RWPE2 (cell line): Measurements from ENCODE around the gene FSTL5.
A peak's percentile ranks its signal among the peaks of the same experiment; 100 is the strongest.

ENCODE experiments used
- ATAC-seq: fragments of 200-7000 bp; cut with Tn5 transposase; 3 replicates; pipeline ENCODE4 v1.9.1; 2021; ENCODE audit warnings: low read depth
- DNase-seq: peaks from one replicate; pipeline ENCODE4 v3.0.0-alpha.2; 2020; ENCODE audit warnings: low spot score
- H3K27ac ChIP-seq: fragments of 450-650 bp; 2 replicates; pipeline ENCODE4 v1.5.1; 2017; ENCODE audit warnings: mild to moderate bottlenecking; ENCODE audit not compliant: poor library complexity, severe bottlenecking
- H3K27me3 ChIP-seq: fragments of 250-450 bp; sonication (Bioruptor Pico); 2 replicates; pipeline ENCODE4 v1.5.1; 2021; ENCODE audit warnings: mild to moderate bottlenecking, moderate library complexity; ENCODE audit not compliant: insufficient read depth, poor library complexity, severe bottlenecking
- H3K36me3 ChIP-seq: fragments of 250-450 bp; sonication (Bioruptor Pico); 2 replicates; pipeline ENCODE4 v1.5.1; 2020; ENCODE audit warnings: low read depth, mild to moderate bottlenecking, moderate library complexity
- H3K4me1 ChIP-seq: fragments of 250-450 bp; sonication (Bioruptor Pico); 2 replicates; pipeline ENCODE4 v1.5.1; 2021; ENCODE audit warnings: mild to moderate bottlenecking, moderate library complexity; ENCODE audit not compliant: insufficient read depth, poor library complexity, severe bottlenecking
- H3K4me3 ChIP-seq: fragments of 250-450 bp; sonication (Bioruptor Pico); 2 replicates; pipeline ENCODE4 v1.5.1; 2021; ENCODE audit warnings: mild to moderate bottlenecking, moderate library complexity; ENCODE audit not compliant: severe bottlenecking
- H3K9me3 ChIP-seq: fragments of 250-450 bp; sonication (Bioruptor Pico); 2 replicates; pipeline ENCODE4 v1.5.1; 2021; ENCODE audit warnings: mild to moderate bottlenecking, moderate library complexity; ENCODE audit not compliant: severe bottlenecking
- CTCF ChIP-seq: fragments of 450-650 bp; IDR thresholded peaks from one replicate; pipeline ENCODE4 v1.5.1; 2017; ENCODE audit warnings: mild to moderate bottlenecking, moderate library complexity; ENCODE audit not compliant: poor library complexity, severe bottlenecking

The FSTL5 gene

GRCh38 chr4:161907590-161907955 is 256.2 kb downstream of the FSTL5 start:
- Histone ChIP-seq H3K27me3 (no peaks in the 10 kb centered on the region), H3K4me3 (no peak overlapping the region), H3K9me3 (no peaks in the 10 kb centered on the region), H3K4me1 (no peaks in the 10 kb centered on the region), H3K36me3 (no peaks in the 10 kb centered on the region), H3K27ac (no peak overlapping the region)
- DNase-seq (no peak), ATAC-seq (no peak)
- TF ChIP-seq CTCF: no peak

- Histone ChIP-seq H3K27ac (no peak overlapping the region), H3K27me3 (no peaks in the 10 kb centered on the region), H3K4me3 (no peak overlapping the region), H3K4me1 (no peaks in the 10 kb centered on the region), H3K9me3 (no peaks in the 10 kb centered on the region), H3K36me3 (no peaks in the 10 kb centered on the region)
- ATAC-seq (no peak), DNase-seq (no peak)
- TF ChIP-seq CTCF: no peak
Measured at GRCh38 chr4:161906836-161907589, 256.8 kb downstream of the FSTL5 start.

GRCh38 chr4:161900110-161900509 is 263.7 kb downstream of the FSTL5 start:
- Histone ChIP-seq H3K27me3 (no peaks in the 10 kb centered on the region), H3K4me3 (no peak overlapping the region), H3K27ac (no peak overlapping the region), H3K9me3 (no peaks in the 10 kb centered on the region), H3K4me1 (no peaks in the 10 kb centered on the region), H3K36me3 (no peaks in the 10 kb centered on the region)
- ATAC-seq: no peak
- no peak for TF ChIP-seq CTCF
- no peak for DNase-seq

GRCh38 chr4:161894493-161895167 is 269.2 kb downstream of the FSTL5 start:
- Histone ChIP-seq H3K4me3 (no peak overlapping the region), H3K36me3 (no peaks in the 10 kb centered on the region), H3K4me1 (peaks cover 11% of the 10 kb centered on the region), H3K27me3 (no peaks in the 10 kb centered on the region), H3K27ac (peak overlapping the region; percentile 3), H3K9me3 (no peaks in the 10 kb centered on the region)
- DNase-seq (peak; percentile 45), ATAC-seq (peak; percentile 87)
- TF ChIP-seq CTCF: no peak

- no peak for TF ChIP-seq CTCF
- Histone ChIP-seq H3K4me1 (peaks cover 11% of the 10 kb centered on the region), H3K27me3 (no peaks in the 10 kb centered on the region), H3K9me3 (no peaks in the 10 kb centered on the region), H3K27ac (peak overlapping the region; percentile 3), H3K36me3 (no peaks in the 10 kb centered on the region), H3K4me3 (no peak overlapping the region)
- no peak for DNase-seq
- ATAC-seq: no peak
Measured at GRCh38 chr4:161894014-161894413, 269.8 kb downstream of the FSTL5 start.
